ENCODE results near the gene ARHGAP28.

DNA sequence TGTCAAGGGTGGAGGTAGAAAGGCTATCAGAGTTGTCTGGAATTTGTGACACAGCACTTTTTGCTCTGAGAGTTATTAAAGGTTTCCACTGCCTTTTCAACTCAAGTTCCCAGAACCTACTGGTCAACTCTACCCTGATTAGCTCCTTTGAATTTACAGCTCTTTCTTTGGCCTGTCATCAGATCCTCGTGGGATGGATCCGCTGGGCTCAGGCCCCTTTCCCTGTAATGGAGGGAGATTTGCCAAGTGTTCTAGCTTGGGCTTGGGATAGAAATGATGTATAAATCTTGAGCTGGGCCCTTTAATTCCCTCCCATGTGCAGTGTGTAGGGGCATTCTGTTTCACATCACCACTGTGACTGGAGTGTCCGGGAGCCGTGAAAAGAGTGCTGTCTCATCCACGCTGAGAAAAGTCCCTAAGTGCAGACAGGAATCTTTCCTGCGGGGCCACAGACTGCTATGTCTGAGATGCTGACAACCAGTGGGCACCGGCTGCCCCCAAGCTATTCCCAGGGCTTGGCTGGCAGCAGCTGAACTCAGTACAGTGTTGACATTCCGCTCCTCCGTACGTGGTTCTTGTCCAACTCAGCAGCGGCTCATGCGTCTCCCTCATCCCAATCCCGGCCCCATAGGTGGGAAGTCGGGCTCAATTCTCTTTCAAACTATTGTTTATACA is 46.9 kb upstream of the ARHGAP28 start:
- TF ChIP-seq, protein P1, sequence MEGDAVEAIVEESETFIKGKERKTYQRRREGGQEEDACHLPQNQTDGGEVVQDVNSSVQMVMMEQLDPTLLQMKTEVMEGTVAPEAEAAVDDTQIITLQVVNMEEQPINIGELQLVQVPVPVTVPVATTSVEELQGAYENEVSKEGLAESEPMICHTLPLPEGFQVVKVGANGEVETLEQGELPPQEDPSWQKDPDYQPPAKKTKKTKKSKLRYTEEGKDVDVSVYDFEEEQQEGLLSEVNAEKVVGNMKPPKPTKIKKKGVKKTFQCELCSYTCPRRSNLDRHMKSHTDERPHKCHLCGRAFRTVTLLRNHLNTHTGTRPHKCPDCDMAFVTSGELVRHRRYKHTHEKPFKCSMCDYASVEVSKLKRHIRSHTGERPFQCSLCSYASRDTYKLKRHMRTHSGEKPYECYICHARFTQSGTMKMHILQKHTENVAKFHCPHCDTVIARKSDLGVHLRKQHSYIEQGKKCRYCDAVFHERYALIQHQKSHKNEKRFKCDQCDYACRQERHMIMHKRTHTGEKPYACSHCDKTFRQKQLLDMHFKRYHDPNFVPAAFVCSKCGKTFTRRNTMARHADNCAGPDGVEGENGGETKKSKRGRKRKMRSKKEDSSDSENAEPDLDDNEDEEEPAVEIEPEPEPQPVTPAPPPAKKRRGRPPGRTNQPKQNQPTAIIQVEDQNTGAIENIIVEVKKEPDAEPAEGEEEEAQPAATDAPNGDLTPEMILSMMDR (IDR thresholded peaks at IDR 0.05; ENCODE audit: poor library complexity, severe bottlenecking): no peak
- TF ChIP-seq POLR2AphosphoS5 (IDR thresholded peaks at IDR 0.05) (no peak), EZH2 (IDR thresholded peaks at IDR 0.05; ENCODE audit: borderline replicate concordance, insufficient read depth, low read length, poor library complexity, severe bottlenecking) (no peak), EP300 (conservative IDR thresholded peaks at IDR 0.05; ENCODE audit: poor library complexity, severe bottlenecking) (no peak), RAD21 (conservative IDR thresholded peaks at IDR 0.05) (no peak), MXI1 (conservative IDR thresholded peaks at IDR 0.05; ENCODE audit: poor library complexity, severe bottlenecking) (no peak)
- TF ChIP-seq, protein P2, sequence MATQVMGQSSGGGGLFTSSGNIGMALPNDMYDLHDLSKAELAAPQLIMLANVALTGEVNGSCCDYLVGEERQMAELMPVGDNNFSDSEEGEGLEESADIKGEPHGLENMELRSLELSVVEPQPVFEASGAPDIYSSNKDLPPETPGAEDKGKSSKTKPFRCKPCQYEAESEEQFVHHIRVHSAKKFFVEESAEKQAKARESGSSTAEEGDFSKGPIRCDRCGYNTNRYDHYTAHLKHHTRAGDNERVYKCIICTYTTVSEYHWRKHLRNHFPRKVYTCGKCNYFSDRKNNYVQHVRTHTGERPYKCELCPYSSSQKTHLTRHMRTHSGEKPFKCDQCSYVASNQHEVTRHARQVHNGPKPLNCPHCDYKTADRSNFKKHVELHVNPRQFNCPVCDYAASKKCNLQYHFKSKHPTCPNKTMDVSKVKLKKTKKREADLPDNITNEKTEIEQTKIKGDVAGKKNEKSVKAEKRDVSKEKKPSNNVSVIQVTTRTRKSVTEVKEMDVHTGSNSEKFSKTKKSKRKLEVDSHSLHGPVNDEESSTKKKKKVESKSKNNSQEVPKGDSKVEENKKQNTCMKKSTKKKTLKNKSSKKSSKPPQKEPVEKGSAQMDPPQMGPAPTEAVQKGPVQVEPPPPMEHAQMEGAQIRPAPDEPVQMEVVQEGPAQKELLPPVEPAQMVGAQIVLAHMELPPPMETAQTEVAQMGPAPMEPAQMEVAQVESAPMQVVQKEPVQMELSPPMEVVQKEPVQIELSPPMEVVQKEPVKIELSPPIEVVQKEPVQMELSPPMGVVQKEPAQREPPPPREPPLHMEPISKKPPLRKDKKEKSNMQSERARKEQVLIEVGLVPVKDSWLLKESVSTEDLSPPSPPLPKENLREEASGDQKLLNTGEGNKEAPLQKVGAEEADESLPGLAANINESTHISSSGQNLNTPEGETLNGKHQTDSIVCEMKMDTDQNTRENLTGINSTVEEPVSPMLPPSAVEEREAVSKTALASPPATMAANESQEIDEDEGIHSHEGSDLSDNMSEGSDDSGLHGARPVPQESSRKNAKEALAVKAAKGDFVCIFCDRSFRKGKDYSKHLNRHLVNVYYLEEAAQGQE (IDR thresholded peaks at IDR 0.05; ENCODE audit: borderline replicate concordance): no peak

Measured in neural cell (in vitro differentiated cells).